Nucleus accumbens (tissue), 56 donors: ENCODE measurements around the gene TRIM38.
"Not testable (repeated sequence)": the region's sequence is repeated elsewhere in the genome, so short reads cannot be mapped to it uniquely, and the experiment has no call there.

Source experiments
- DNase-seq, 56 donors: peaks; one replicate each; lab custom pipeline; 2025; lab: John Stamatoyannopoulos, UW

TRIM38 gene

GRCh38 chr6:25966711-25967110, 4.1 kb downstream of the TRIM38 start:
- no peak for DNase-seq

DNA sequence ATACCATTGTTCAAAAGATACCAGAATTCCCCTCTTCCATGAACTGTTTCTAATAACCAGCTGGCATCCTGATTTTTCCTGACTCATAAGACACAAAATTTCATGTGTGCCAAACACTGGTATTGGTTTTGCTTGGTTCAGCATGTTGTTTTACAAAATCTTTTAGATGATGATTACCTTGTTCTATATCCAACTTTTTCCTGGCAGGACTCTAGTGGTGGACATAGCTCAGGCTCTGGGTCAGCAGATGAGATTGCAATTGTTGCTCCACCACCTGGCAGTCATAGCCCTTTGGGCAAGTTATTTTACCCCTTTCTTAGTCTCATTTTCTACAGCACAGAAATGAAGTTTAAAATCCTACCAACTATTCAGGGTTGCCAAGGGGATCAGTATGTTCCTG, 6.2 kb downstream of the TRIM38 start:
- no peak for DNase-seq

- DNase-seq = no peak
These were observed 8.7 kb downstream of the TRIM38 start for GRCh38 chr6:25971187-25971821.

DNA sequence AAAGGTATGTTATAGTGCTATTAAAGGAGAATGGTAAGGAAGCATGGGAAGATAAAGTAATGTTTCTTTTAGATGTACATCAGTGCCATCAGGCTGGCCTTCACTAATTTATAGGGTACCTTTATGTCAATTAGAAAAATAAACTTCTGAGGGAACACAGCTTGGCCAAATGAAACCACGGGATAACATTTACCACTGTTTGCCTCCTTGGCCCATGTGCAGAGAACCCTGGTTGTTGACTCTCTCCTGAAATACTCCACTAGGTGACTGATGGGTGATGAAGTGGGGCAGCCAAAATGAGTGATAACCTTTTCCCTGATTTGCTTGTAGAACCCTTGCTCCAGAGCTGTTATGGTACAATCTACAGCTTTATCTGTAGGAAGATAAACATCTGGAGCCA, 9.5 kb downstream of the TRIM38 start:
- no peak for DNase-seq

DNA sequence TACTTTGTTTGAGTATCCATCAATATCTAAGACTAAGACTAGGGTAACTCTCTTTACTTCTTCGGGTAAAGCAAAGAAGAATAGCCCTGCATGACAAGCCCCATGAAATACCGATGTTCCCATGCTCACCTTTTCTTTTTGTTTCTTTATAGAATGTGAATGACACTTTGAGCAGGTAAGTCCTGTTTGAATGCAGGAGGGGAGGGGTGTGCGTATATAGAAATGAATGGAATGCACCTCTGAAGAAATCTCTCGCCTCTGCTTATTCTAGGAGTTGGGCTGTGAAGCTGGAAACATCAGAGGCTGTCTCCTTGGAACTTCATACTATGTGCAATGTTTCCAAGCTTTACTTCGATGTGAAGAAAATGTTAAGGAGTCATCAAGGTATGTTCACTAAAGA, 10.3 kb downstream of the TRIM38 start:
- DNase-seq = no peak

DNA sequence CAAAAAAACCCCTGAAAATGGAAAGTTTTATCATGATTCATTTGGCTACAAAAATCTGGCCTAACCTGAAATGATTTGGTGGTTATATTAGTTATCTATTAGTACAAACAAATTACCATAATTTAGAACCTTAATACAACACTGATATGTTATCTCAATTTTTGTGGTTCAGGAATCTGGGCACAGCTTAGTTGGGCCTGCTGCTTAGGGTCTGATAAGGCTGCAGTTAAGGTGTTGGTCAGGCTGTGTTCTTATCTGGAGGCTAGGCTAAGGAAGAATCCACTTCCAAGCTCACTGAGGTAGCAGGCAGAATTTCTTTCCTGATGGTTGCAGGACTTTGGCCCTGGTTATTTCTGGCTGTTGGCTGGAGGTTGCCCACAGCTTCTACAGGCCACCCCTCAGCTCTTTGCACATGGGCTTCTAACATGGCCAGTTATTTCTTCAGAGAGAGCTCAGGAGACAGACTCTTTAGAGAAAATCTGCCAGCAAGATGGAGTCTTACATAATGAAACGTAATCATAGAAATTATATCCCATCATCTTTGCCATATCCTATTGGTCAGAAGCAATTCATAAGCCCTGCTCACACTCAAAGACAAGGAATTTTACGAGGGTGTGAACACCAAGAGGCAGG, 11.4 kb downstream of the TRIM38 start:
- DNase-seq = no peak

- DNase-seq = no peak
These were observed 13.4 kb downstream of the TRIM38 start for GRCh38 chr6:25975923-25976560.

DNA sequence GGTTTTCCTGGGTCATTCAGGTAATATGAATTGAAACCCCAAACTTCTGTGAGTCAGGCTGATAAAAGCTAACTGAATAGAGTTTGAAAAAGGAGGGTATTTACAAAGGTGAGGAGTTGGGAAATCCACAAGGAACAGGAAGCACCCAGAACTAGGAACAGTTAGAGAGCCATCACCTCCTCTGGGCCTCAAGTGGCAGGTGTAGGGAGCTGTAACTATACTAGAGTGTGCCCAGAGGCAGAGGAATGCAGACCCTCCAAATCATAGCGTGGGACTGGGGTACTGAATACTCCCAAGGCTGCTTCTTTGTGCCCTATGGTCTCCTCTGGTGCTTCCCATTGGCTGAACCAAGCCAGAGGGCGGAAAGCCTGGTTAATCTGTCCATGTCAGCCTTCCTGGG, 18.3 kb downstream of the TRIM38 start:
- no peak for DNase-seq

- DNase-seq = no peak
These were observed 19.1 kb downstream of the TRIM38 start for GRCh38 chr6:25981568-25982263.

DNA sequence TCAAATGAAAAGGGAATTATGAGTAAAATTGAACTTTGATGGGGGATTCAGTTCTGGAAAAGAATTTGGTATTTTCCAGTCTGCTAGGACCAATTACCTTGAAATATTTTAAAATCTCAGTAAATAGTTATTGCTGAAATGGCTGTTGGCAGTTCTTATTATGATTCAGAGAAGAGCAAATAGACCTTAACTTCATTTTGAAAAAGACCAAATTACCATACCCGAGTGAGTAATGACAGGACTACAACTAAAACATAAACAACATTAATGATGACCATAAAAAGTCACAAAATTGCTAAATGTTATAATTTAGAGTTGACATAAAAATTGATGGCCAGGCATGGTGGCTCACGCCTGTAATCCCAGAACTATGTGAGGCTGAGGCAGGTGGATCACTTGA, 21.7 kb downstream of the TRIM38 start:
- no peak for DNase-seq

DNA sequence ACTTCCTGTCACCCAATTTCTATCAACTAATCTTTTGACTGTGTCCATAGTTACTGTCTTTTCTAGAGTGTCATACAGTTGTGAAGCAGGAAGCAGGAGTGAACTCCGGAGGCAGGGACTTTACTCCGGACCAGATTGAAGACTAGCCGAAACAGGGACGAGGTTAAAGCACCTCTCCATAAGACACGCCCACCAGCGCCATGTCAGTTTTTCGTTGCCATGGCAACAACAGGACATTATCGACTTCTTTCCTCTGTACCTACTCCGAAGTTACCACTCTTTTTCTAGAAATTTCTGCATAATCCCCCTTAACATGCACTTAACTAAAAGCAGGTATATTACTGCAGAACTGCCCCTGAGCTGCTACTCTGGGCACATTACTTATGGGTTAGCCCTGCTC, 25.2 kb downstream of the TRIM38 start:
- DNase-seq = no peak

GRCh38 chr6:25990172-25990873, 27.7 kb downstream of the TRIM38 start:
- no peak for DNase-seq

GRCh38 chr6:25991785-25992412, 29.3 kb downstream of the TRIM38 start:
- peak in 50 of 56 donors; percentile 7 to 77 (median 44) for DNase-seq

DNA sequence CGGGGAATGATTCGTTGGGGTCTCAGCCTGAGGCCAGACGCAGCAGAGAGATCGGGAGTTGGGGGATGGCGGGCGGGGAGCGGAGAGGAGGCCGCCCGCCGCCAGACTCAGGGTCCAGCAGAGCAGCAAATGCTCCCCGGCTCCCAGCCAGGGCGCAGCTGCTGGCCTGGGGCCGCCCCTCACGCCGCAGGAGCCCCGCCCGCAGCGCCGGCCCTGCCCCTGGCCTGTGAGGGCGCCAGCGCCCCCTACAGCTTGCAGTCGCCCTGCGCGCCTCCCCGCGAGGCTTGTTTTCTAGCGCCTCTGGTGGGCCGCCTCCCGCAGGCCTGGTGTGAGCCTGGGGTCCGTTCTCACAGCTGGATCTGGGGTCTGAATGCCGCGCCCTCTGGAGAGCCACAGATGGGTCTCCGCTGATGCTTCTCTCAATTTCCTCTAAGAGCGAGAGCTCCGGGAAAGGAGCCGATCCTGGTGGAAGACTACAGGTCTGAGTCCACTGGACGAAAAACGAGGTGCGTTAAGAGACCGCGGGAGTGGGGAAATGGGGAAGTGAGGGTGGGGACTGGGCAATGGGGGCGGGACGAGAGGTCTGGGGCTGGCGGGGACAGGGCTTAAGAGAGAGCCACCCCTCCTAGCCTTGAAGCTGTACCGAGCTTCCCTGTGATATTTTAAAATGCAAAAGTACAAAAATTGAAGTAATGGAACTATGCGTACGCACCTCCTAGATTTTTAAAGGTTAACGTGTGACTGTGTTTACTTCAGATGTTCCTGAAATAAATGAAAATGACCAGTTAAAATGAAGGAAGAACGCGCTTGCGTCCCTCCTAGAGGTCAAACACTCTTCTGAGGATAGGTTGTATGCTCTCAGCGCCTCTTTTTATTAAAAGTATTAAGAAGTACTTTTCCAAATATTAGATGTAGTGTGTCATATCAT, 30.1 kb downstream of the TRIM38 start:
- peak; percentile 24 to 97 (median 86) for DNase-seq

GRCh38 chr6:25993341-25993684, 30.7 kb downstream of the TRIM38 start:
- not testable (repeated sequence) for DNase-seq

GRCh38 chr6:25995507-25995906, 32.9 kb downstream of the TRIM38 start:
- DNase-seq = no peak

- no peak for DNase-seq
These were observed 35.3 kb downstream of the TRIM38 start for GRCh38 chr6:25997921-25998320.

DNA sequence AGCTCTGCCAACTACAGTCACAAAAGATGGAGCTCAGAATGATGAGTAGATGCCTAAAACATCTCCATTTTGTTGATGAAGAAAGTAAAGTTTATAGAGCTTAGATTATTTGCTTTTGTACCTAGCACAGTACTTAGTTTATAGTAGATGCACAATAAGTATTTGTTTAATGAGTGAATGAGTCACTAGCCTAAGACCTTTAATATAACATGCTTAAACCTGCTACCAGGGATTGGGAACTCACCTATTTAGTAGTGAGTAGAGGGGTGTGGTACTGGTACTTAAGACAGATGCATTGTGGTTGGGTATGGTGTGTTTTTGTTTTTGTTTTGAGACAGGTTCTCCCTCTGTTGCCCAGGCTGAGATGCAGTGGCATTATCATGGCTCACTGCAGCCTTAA, 35.8 kb downstream of the TRIM38 start:
- no peak for DNase-seq

DNA sequence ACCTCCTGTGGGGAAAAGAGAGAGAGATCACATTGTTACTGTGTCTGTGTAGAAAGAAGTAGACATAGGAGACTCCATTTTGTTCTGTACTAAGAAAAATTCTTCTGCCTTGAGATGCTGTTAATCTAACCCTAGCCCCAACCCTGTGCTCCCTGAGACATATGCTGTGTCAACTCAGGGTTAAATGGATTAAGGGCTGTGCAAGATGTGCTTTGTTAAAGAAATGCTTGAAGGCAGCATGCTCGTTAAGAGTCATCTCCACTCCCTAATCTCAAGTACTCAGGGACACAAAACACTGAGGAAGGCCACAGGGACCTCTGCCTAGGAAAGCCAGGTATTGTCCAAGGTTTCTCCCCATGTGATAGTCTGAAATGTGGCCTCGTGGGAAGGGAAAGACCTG, 36.6 kb downstream of the TRIM38 start:
- not testable (repeated sequence) for DNase-seq
